ENCODE measurements around the gene SCPEP1. TPM values are rescaled to one million over a fixed set of nuclear protein-coding genes. Genes with fewer than 3 reads are reported as not detected.

Gene SCPEP1
- total RNA-seq, 2 donors from 2014 or later = 13.7 to 22.9 TPM

DNA sequence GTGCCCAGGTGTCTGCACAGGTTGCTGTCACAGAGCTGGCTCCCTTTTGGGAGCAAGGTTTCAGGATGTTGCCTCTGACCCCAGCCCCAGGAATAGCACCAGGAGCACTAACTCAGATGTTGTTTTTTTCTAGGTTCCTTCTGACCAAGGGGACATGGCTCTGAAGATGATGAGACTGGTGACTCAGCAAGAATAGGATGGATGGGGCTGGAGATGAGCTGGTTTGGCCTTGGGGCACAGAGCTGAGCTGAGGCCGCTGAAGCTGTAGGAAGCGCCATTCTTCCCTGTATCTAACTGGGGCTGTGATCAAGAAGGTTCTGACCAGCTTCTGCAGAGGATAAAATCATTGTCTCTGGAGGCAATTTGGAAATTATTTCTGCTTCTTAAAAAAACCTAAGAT, 28.1 kb downstream of the SCPEP1 start:
- Histone ChIP-seq H3K9me3 (no peaks in the 10 kb centered on the region), H3K4me1 (no peaks in the 10 kb centered on the region), H3K27ac (no peak overlapping the region), H3K36me3 (no peaks in the 10 kb centered on the region), H3K9ac (ENCODE audit: low read depth in 2 of 2, low read length in 2 of 2) (no peak overlapping the region), H3K27me3 (no peaks in the 10 kb centered on the region), H3K4me3 (no peak overlapping the region)
- no peak for DNase-seq
- intact Hi-C loops (cut with DNase I) = loop anchor here (5.0 kb wide), 1 partner anchor 51 kb away; no protein-coding TSS in a partner anchor
- TF ChIP-seq CTCF (IDR thresholded peaks at IDR 0.05) = no peak

GRCh38 chr17:57008958-57009357, 31.0 kb downstream of the SCPEP1 start:
- Histone ChIP-seq H3K4me1 (no peaks in the 10 kb centered on the region), H3K4me3 (no peak overlapping the region), H3K9me3 (no peaks in the 10 kb centered on the region), H3K27ac (no peak overlapping the region), H3K36me3 (no peaks in the 10 kb centered on the region), H3K27me3 (no peaks in the 10 kb centered on the region), H3K9ac (ENCODE audit: low read depth in 2 of 2, low read length in 2 of 2) (no peak overlapping the region)
- TF ChIP-seq CTCF (IDR thresholded peaks at IDR 0.05) = no peak
- intact Hi-C loops (cut with DNase I) = loop anchor here (5.0 kb wide), 1 partner anchor 48 kb away; no protein-coding TSS in a partner anchor
- DNase-seq = no peak

GRCh38 chr17:57009737-57010445, 32.0 kb downstream of the SCPEP1 start:
- H3K4me3 ChIP-seq = no peak overlapping the region
- no peak overlapping the region for H3K27ac ChIP-seq
- H3K9ac ChIP-seq (ENCODE audit: low read depth in 2 of 2, low read length in 2 of 2) = no peak overlapping the region
- DNase-seq = peak; percentile 68
- no peaks in the 10 kb centered on the region for H3K9me3 ChIP-seq
- TF ChIP-seq CTCF (IDR thresholded peaks at IDR 0.05) = peak; percentile 66
- intact Hi-C loops (cut with DNase I) = loop anchor here (5.0 to 10.0 kb wide), 2 partner anchors 47 to 105 kb away; no protein-coding TSS in a partner anchor
- H3K36me3 ChIP-seq = no peaks in the 10 kb centered on the region
- no peaks in the 10 kb centered on the region for H3K27me3 ChIP-seq
- no peaks in the 10 kb centered on the region for H3K4me1 ChIP-seq

- no peaks in the 10 kb centered on the region for H3K9me3 ChIP-seq
- no peak for TF ChIP-seq CTCF (IDR thresholded peaks at IDR 0.05)
- H3K27ac ChIP-seq = no peak overlapping the region
- H3K27me3 ChIP-seq = no peaks in the 10 kb centered on the region
- no peaks in the 10 kb centered on the region for H3K36me3 ChIP-seq
- H3K9ac ChIP-seq (ENCODE audit: low read depth in 2 of 2, low read length in 2 of 2) = no peak overlapping the region
- no peak overlapping the region for H3K4me3 ChIP-seq
- H3K4me1 ChIP-seq = no peaks in the 10 kb centered on the region
- intact Hi-C loops (cut with DNase I) = loop anchor here (10.0 kb wide), 1 partner anchor 104 kb away; no protein-coding TSS in a partner anchor
- DNase-seq = no peak
Observed at GRCh38 chr17:57010487-57010886, 32.6 kb downstream of the SCPEP1 start.

DNA sequence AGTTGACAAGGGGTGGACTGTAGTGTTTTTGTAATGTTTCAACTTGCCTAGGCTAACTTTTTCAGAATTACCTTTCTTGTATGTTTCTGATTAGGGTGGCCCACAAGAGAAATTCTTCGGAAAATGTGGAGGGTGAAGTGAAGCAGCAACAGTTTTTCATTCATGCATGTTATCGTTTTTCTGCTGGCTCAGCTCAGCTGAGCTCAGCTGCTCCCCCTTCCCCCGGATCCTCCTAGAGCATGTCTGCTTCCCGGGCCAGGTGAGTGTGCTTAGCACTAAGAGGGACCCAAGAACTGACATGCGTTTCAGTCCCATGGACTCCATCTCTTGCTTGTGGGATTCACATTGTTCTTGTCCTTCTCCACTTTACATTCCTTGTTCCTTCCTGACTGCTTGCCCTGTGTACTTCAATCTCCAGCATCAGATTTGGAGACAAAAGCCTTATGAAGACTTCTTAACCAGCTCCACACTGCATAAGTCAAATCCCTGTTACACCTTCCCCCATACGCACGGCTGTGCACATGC, 33.6 kb downstream of the SCPEP1 start:
- H3K27me3 ChIP-seq = no peaks in the 10 kb centered on the region
- no peaks in the 10 kb centered on the region for H3K36me3 ChIP-seq
- no peaks in the 10 kb centered on the region for H3K9me3 ChIP-seq
- H3K9ac ChIP-seq (ENCODE audit: low read depth in 2 of 2, low read length in 2 of 2) = no peak overlapping the region
- no peak for DNase-seq
- H3K4me1 ChIP-seq = no peaks in the 10 kb centered on the region
- H3K4me3 ChIP-seq = no peak overlapping the region
- H3K27ac ChIP-seq = no peak overlapping the region
- no peak for TF ChIP-seq CTCF (IDR thresholded peaks at IDR 0.05)
- intact Hi-C loops (cut with DNase I) = loop anchor here (10.0 kb wide), 1 partner anchor 103 kb away; no protein-coding TSS in a partner anchor

Measured in colonic mucosa (tissue), 4 donors.